ENCODE data around the gene DCUN1D3.

The DCUN1D3 gene

GRCh38 chr16:20904507-20905081 is 4.4 kb upstream of the DCUN1D3 start:
- no peaks in the 10 kb centered on the region for H3K9me3 ChIP-seq
- no peak overlapping the region for H3K4me3 ChIP-seq
- peaks cover 0 to 81% (median 71%) of the 10 kb centered on the region in 4 donors for H3K4me1 ChIP-seq
- intact Hi-C loops (cut with DNase I; ENCODE audit: low total_unique reads) = loop anchor here (5.0 to 10.0 kb wide), 2 partner anchors 37 to 1770 kb away; no protein-coding TSS in a partner anchor
- DNase-seq = no peak
- TF ChIP-seq CTCF (IDR thresholded peaks at IDR 0.05) = no peak
- peak overlapping the region; percentile 96 to 98 for H3K27ac ChIP-seq
- no peaks in the 10 kb centered on the region for H3K27me3 ChIP-seq
- H3K36me3 ChIP-seq = no peaks in the 10 kb centered on the region

- Histone ChIP-seq H3K4me1 (peaks cover 0 to 79% (median 70%) of the 10 kb centered on the region in 4 donors), H3K27ac (peak overlapping the region; percentile 96 to 98)
- TF ChIP-seq CTCF (IDR thresholded peaks at IDR 0.05) = no peak
Measured at GRCh38 chr16:20903899-20904506, 3.8 kb upstream of the DCUN1D3 start.

GRCh38 chr16:20903116-20903898 is 3.1 kb upstream of the DCUN1D3 start:
- intact Hi-C loops (cut with DNase I; ENCODE audit: low total_unique reads) = loop anchor here (5.0 to 10.0 kb wide), 2 partner anchors 36 to 1771 kb away; no protein-coding TSS in a partner anchor
- Histone ChIP-seq H3K27ac (peak overlapping the region; percentile 96 to 98), H3K36me3 (no peaks in the 10 kb centered on the region), H3K9me3 (no peaks in the 10 kb centered on the region), H3K4me1 (peaks cover 0 to 81% (median 71%) of the 10 kb centered on the region in 4 donors), H3K27me3 (no peaks in the 10 kb centered on the region), H3K4me3 (no peak overlapping the region)
- no peak for TF ChIP-seq CTCF (IDR thresholded peaks at IDR 0.05)
- DNase-seq = no peak

More at GRCh38 chr16:20903899-20904506, 3.8 kb upstream of the DCUN1D3 start:
- intact Hi-C loops (cut with DNase I; ENCODE audit: low total_unique reads) = loop anchor here (5.0 to 10.0 kb wide), 2 partner anchors 37 to 1771 kb away; no protein-coding TSS in a partner anchor
- DNase-seq = no peak
- Histone ChIP-seq H3K36me3 (no peaks in the 10 kb centered on the region), H3K4me3 (no peak overlapping the region), H3K27me3 (no peaks in the 10 kb centered on the region), H3K9me3 (no peaks in the 10 kb centered on the region)

GRCh38 chr16:20902426-20902825 is 2.3 kb upstream of the DCUN1D3 start:
- TF ChIP-seq CTCF (IDR thresholded peaks at IDR 0.05) = no peak
- no peak for DNase-seq
- Histone ChIP-seq H3K27me3 (no peaks in the 10 kb centered on the region), H3K36me3 (peaks cover 0 to 2% (median 0%) of the 10 kb centered on the region in 3 donors), H3K27ac (peak overlapping the region; percentile 96 to 98), H3K4me1 (peaks cover 0 to 80% (median 72%) of the 10 kb centered on the region in 4 donors), H3K4me3 (peak overlapping the region in 1 of 2 donors; percentile 63), H3K9me3 (no peaks in the 10 kb centered on the region)
- intact Hi-C loops (cut with DNase I; ENCODE audit: low total_unique reads) = loop anchor here (5.0 to 10.0 kb wide), 2 partner anchors 35 to 1772 kb away; no protein-coding TSS in a partner anchor

- peaks cover 0 to 8% (median 0%) of the 10 kb centered on the region in 3 donors for H3K36me3 ChIP-seq
- H3K4me1 ChIP-seq = peaks cover 0 to 79% (median 71%) of the 10 kb centered on the region in 4 donors
- H3K27me3 ChIP-seq = no peaks in the 10 kb centered on the region
- peak overlapping the region; percentile 63 to 78 for H3K4me3 ChIP-seq
- no peak for TF ChIP-seq CTCF (IDR thresholded peaks at IDR 0.05)
- peak overlapping the region; percentile 96 to 98 for H3K27ac ChIP-seq
- intact Hi-C loops (cut with DNase I; ENCODE audit: low total_unique reads) = loop anchor here (5.0 to 10.0 kb wide), 2 partner anchors 34 to 1773 kb away; no protein-coding TSS in a partner anchor
- DNase-seq = peak; percentile 67 to 82
- H3K9me3 ChIP-seq = no peaks in the 10 kb centered on the region
Measured at GRCh38 chr16:20901436-20902112, 1.4 kb upstream of the DCUN1D3 start.

All from tibial artery (tissue), 4 donors.